WTC11 (cell line): ENCODE data around the gene DAG1.

Experiments
- CTCF ChIP-seq: fragments of 200-600 bp; IDR thresholded peaks from 2 replicates; pipeline ENCODE4 v1.8.0; 2022; ENCODE audit warnings: antibody characterized with exemption
- ELF4 ChIP-seq: sonication (generic); formaldehyde crosslinking; IDR thresholded peaks from 2 replicates; pipeline ENCODE4 v1.8.1; 2022; ENCODE audit warnings: low read depth, mild to moderate bottlenecking, moderate library complexity, missing genetic modification reagents
- ETV6 ChIP-seq: sonication (generic); formaldehyde crosslinking; IDR thresholded peaks from 2 replicates; pipeline ENCODE4 v1.8.1; 2022; ENCODE audit warnings: mild to moderate bottlenecking, missing genetic modification reagents
- MAX ChIP-seq: sonication (generic); formaldehyde crosslinking; IDR thresholded peaks from 2 replicates; pipeline ENCODE4 v1.8.0; 2022; ENCODE audit warnings: mild to moderate bottlenecking, missing genetic modification reagents
- NR2C2 ChIP-seq: sonication (generic); formaldehyde crosslinking; IDR thresholded peaks from 2 replicates; pipeline ENCODE4 v1.8.0; 2022; ENCODE audit warnings: mild to moderate bottlenecking, missing genetic modification reagents
- RELA ChIP-seq: sonication (generic); formaldehyde crosslinking; IDR thresholded peaks from 2 replicates; pipeline ENCODE4 v1.8.1; 2022; ENCODE audit warnings: missing genetic modification reagents, mild to moderate bottlenecking, borderline replicate concordance
- TCF7 ChIP-seq: sonication (generic); formaldehyde crosslinking; IDR thresholded peaks from 2 replicates; pipeline ENCODE4 v1.8.0; 2022; ENCODE audit warnings: mild to moderate bottlenecking, low read depth, missing genetic modification reagents, moderate library complexity
- TEAD4 ChIP-seq: sonication (generic); formaldehyde crosslinking; IDR thresholded peaks from 2 replicates; pipeline ENCODE4 v1.8.0; 2022; ENCODE audit warnings: mild to moderate bottlenecking, missing genetic modification reagents
- ZMAT4 ChIP-seq: fragments of 250-450 bp; sonication (Bioruptor Pico); IDR thresholded peaks from 2 replicates; pipeline ENCODE4 v1.9.0; 2021; ENCODE audit warnings: mild to moderate bottlenecking
- ZNF425 ChIP-seq: fragments of 250-450 bp; sonication (Bioruptor Pico); conservative IDR thresholded peaks from 2 replicates; pipeline ENCODE4 v1.9.0; 2021; ENCODE audit warnings: mild to moderate bottlenecking
- ZNF532 ChIP-seq: fragments of 250-450 bp; sonication (Bioruptor Pico); IDR thresholded peaks from 2 replicates; pipeline ENCODE4 v1.9.0; 2021; ENCODE audit warnings: mild to moderate bottlenecking, borderline replicate concordance
- ZSCAN18 ChIP-seq: fragments of 250-450 bp; sonication (Bioruptor Pico); IDR thresholded peaks from 2 replicates; pipeline ENCODE4 v2.1.2; 2022; ENCODE audit warnings: mild to moderate bottlenecking, moderate library complexity

- TF ChIP-seq CTCF (no peak), RELA (no peak), MAX (CRISPR knock-in tag) (no peak), ETV6 (CRISPR knock-in tag) (no peak), TCF7 (no peak), TEAD4 (no peak), NR2C2 (CRISPR knock-in tag) (no peak), ZMAT4 (CRISPR knock-in tag) (no peak), ZNF532 (CRISPR knock-in tag) (no peak), ZSCAN18 (CRISPR knock-in tag) (no peak), ZNF425 (CRISPR knock-in tag) (no peak), ELF4 (CRISPR knock-in tag) (no peak)
These were observed 43.5 kb downstream of the DAG1 start for GRCh38 chr3:49513494-49514124.
